Hematopoietic multipotent progenitor cell (in vitro differentiated cells): Measurements from ENCODE around the gene PTPRG. TPM values are rescaled to one million over a fixed set of nuclear protein-coding genes. Genes with fewer than 3 reads are reported as not detected.
"Not testable (repeated sequence)": the region's sequence is repeated elsewhere in the genome, so short reads cannot be mapped to it uniquely, and the experiment has no call there.

Source experiments
- DNase-seq, 3 donors: peaks; one replicate each; pipeline ENCODE4 v3.0.0-alpha.2; 2011 to 2015; ENCODE audit warnings: low read depth in 2 of 3, low spot score in 2 of 3
- total RNA-seq: library from RNA; depleted of rRNA; stranded (reverse); fragments of >200 nt; gene quantifications from one replicate; pipeline ENCODE4 v1.2.3, GENCODE V29; 2012

The PTPRG gene
- total RNA-seq, 1 donor, result under 0.01 TPM

- DNase-seq, result no peak
Observed at GRCh38 chr3:61812085-61812484, 250.7 kb downstream of the PTPRG start.

GRCh38 chr3:61812517-61812916 lies 251.1 kb downstream of the PTPRG start:
- DNase-seq, result no peak

GRCh38 chr3:61813636-61814035 lies 252.3 kb downstream of the PTPRG start:
- no peak for DNase-seq

GRCh38 chr3:61814674-61815073 lies 253.3 kb downstream of the PTPRG start:
- no peak for DNase-seq

DNA sequence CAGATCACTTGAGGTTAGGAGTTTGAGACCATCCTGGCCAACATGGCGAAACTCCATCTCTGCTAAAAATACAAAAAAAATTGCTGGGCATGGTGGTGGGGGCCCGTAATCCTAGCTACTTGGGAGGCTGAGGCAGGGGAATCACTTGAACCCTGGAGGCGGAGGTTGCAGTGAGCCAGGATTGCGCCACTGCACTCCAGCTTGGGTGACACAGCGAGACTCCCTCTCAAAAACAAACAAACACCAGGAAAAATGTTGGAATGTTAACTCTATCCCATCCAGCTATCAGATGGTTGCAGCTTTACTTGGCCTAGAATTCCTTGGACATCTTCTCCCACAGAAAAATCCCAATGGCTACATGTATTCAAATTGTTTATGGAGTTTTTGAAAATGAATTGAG lies 254.9 kb downstream of the PTPRG start:
- DNase-seq, result not testable (repeated sequence)

GRCh38 chr3:61819861-61820260 lies 258.5 kb downstream of the PTPRG start:
- DNase-seq, result no peak

GRCh38 chr3:61820306-61820992 lies 259.1 kb downstream of the PTPRG start:
- peak in 1 of 3 donors; percentile 26 for DNase-seq

DNA sequence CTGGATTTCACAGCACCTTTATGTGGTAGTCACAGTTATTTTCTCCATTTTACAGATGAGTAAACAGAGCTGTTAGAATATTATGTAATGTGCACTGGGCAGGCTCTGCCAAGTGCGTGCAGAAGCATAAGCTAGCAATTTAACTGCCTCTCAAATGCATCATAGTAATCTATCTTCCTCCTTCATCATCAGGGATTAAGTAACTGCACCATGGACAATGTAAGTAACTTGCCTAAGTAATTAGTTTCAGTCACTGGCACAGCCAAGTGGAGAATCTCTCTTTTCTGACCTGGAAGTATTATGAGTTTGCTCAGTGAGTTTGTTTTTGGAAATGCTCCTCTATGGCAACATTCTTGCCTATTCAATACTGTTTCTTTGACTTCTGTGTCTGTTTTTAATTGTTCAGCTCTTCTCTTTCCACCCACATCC lies 260.5 kb downstream of the PTPRG start:
- DNase-seq, result no peak

GRCh38 chr3:61822588-61822987 lies 261.2 kb downstream of the PTPRG start:
- no peak for DNase-seq

- DNase-seq, result no peak
Observed at GRCh38 chr3:61824553-61825135, 263.3 kb downstream of the PTPRG start.

DNA sequence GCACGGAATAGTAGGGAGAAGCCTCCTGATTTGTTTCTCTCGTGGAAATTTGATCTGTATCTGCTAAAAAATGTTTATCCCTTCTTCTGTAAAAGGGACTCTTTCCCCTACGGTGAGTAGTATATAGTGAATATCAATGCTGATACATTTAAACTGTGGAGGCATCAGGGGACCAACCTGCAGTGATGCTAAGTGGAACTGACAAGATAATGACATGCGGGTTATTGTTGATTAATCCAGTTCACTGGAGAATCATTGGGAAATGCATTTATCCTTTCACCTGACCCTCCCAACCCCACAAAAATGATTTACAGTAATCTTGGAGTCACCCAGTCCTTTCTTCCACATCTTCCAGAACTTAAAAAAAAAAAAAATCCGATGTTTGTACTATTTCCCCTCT lies 264.8 kb downstream of the PTPRG start:
- no peak for DNase-seq

DNA sequence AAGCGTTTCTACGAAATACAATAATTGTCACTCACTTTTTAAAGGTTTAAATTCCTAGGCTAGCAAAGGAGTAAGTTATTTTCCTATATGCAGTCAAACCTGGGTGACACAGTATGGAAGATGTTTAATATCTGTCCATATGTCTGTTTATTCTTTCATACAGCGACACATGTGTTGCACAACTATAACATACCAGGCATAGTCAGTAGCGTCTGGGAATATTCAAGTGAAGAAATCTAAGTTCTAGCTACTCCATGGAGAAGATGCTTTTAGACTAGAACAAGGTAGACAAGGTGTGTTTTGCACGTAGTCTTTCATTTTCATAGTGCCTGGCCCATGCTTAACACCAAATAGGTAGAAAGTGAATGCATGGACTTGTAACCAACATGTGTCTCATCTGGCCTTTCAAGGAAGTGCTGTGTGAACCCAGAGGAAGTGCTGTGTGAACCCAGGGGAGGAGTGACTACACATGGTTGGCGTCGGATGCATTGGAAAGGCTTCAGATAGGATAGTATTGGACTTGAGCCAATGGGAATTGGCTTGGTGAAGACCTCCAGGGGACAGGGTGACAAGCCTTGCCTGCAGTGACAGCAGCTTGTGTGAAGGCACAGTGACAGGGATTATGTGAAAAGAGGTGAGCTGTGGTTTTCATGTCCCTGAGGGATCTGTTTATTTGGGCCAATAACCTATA lies 267.0 kb downstream of the PTPRG start:
- no peak for DNase-seq

GRCh38 chr3:61828880-61829721 lies 267.7 kb downstream of the PTPRG start:
- no peak for DNase-seq

DNA sequence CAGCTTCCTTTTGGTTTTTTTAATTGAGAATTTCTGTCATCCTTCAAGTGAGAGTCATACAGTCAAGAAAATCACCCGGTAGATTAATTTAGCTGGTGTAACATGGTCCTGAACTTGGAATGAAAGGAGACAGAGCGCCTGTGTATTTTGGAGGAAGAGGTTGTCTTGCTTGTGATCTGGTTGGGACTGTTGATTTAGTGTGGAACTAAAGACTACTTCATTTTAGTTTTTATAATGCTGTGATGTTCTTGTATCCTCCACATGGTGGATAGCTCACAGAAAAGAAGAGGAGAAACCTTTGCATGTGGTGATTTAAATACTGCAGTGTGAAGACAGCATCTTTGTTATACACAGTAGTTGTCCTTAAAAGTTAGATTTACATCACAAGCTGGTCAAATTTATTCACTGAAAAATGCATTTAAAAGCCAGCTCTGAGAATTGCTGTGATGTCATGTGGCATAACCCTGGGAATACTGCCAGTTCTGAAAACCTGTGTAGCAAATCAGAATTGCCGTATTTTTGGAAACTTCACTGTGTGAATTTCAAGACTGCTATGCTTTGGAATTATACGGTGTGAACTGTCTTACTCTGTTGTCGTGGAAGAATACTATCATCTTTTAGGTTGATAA lies 268.5 kb downstream of the PTPRG start:
- DNase-seq, result no peak

- DNase-seq, result no peak
Observed at GRCh38 chr3:61831973-61832372, 270.6 kb downstream of the PTPRG start.

DNA sequence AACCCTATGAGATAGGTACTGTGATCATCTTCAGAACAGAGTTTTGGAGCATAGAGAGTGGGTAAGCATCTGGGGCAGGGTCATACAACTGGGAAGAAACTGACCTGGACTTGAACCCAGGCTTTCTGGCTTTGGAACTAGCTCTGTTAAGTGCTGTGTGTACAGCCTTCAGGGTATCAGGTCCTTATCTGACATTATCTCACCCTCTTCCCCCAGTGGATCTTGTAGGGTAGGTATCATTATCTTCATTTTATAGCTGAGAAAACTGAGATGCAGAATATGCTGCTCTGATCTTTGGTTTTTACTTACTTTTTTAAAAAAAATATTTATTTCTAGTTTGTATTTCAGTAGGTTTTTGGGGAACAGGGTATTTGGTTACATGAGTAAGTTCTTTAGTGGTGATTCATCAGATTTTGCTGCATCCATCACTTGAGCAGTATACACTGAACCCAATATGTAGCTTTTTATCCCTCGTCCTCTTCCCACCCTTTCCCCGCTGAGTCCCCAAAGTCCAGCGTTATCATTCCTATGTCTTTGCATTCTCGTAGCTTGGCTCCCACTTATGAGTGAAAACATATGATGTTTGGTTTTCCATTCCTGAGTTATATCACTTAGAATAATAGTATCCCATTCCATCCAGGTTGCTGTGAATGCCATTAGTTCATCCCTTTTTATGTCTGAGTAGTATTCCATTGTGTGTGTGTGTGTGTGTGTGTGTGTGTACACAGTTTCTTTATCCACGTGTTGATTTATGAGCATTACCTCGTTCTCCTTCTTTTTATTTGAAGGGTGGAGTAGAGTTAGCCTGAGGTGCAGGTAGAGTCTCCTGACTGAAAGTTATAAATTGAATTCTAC lies 271.2 kb downstream of the PTPRG start:
- DNase-seq, result no peak

- DNase-seq, result no peak
Observed at GRCh38 chr3:61839256-61839655, 277.9 kb downstream of the PTPRG start.

GRCh38 chr3:61841111-61841845 lies 279.9 kb downstream of the PTPRG start:
- DNase-seq, result no peak

DNA sequence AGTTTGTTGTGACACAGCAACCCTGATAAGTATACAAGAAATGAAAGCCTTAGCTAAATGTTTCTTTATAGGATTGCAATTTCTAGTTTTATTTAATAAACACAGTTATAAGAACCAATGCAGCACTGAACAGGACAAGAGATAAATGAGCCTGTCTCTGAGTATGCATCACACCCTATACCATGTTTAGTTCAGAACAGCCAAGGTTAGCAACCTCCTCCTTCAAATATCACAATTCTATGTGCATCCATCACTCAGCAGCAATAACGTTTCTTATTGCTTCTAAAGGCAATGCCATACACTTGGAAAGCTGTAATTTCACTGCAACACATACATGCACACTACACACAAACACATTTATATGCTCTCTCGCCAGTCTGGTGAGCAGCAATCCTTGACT lies 280.6 kb downstream of the PTPRG start:
- DNase-seq, result no peak
